Loucy (cell line): ENCODE results near the gene TP53I11.

ENCODE experiments used
- H2AFZ ChIP-seq: fragments of 200-600 bp; sonication (generic); 2 replicates; pipeline ENCODE4 v1.6.0; 2016; ENCODE audit warnings: antibody characterized with exemption, mild to moderate bottlenecking, low read length, moderate library complexity
- H3F3A ChIP-seq: fragments of 200-600 bp; 2 replicates; pipeline ENCODE4 v1.6.0; 2016; ENCODE audit warnings: antibody characterized with exemption, low read depth, mild to moderate bottlenecking
- H3K27me3 ChIP-seq: fragments of 200-600 bp; sonication (generic); 2 replicates; pipeline ENCODE4 v1.6.1; 2014; ENCODE audit warnings: low read length, mild to moderate bottlenecking; ENCODE audit not compliant: insufficient read depth, poor library complexity, severe bottlenecking
- H3K36me3 ChIP-seq: fragments of 200-600 bp; sonication (generic); 2 replicates; pipeline ENCODE4 v1.6.1; 2016; ENCODE audit warnings: low read length; ENCODE audit not compliant: insufficient read depth
- H3K4me1 ChIP-seq: fragments of 200-600 bp; sonication (generic); 2 replicates; pipeline ENCODE4 v1.5.1; 2014; ENCODE audit warnings: low read length, mild to moderate bottlenecking; ENCODE audit not compliant: insufficient read depth, poor library complexity, severe bottlenecking
- H3K4me2 ChIP-seq: fragments of 200-600 bp; sonication (generic); 2 replicates; pipeline ENCODE4 v1.6.0; 2014; ENCODE audit warnings: antibody characterized with exemption, low read length, low read depth, mild to moderate bottlenecking; ENCODE audit not compliant: poor library complexity, severe bottlenecking
- H3K4me3 ChIP-seq: fragments of 200-600 bp; sonication (generic); 2 replicates; pipeline ENCODE4 v1.5.1; 2014; ENCODE audit warnings: low read length, mild to moderate bottlenecking, mixed read lengths; ENCODE audit not compliant: poor library complexity, severe bottlenecking
- H3K79me2 ChIP-seq: fragments of 200-600 bp; sonication (generic); 2 replicates; pipeline ENCODE4 v1.6.1; 2014; ENCODE audit warnings: low read length; ENCODE audit not compliant: insufficient read depth
- H3K9ac ChIP-seq: fragments of 200-600 bp; sonication (generic); 2 replicates; pipeline ENCODE4 v1.6.0; 2014; ENCODE audit warnings: mild to moderate bottlenecking, low read depth, low read length, moderate library complexity; ENCODE audit not compliant: poor library complexity, severe bottlenecking
- H3K9me2 ChIP-seq: fragments of 200-600 bp; sonication (generic); replicated peaks from 2 replicates; pipeline ENCODE4 v1.6.1; 2016; ENCODE audit warnings: low read depth, low read length, mixed read lengths
- H3K9me3 ChIP-seq: fragments of 200-600 bp; sonication (generic); 2 replicates; pipeline ENCODE4 v1.6.1; 2014; ENCODE audit warnings: mild to moderate bottlenecking, antibody characterized with exemption, low read length, low read depth; ENCODE audit not compliant: insufficient read depth
- H4K20me1 ChIP-seq: fragments of 200-600 bp; sonication (generic); 2 replicates; pipeline ENCODE4 v1.6.0; 2014; ENCODE audit warnings: antibody characterized with exemption, low read length, mild to moderate bottlenecking; ENCODE audit not compliant: insufficient read depth, poor library complexity, severe bottlenecking
- CTCF ChIP-seq: fragments of 200-600 bp; sonication (generic); conservative IDR thresholded peaks from 2 replicates; pipeline ENCODE4 v1.5.1; 2014; ENCODE audit warnings: mild to moderate bottlenecking, antibody characterized with exemption, low read length
- EZH2phosphoT487 ChIP-seq: fragments of 200-600 bp; IDR thresholded peaks from 2 replicates; pipeline ENCODE4 v1.6.1; 2018; ENCODE audit warnings: antibody characterized with exemption, mild to moderate bottlenecking, moderate library complexity, borderline replicate concordance

Gene TP53I11

DNA sequence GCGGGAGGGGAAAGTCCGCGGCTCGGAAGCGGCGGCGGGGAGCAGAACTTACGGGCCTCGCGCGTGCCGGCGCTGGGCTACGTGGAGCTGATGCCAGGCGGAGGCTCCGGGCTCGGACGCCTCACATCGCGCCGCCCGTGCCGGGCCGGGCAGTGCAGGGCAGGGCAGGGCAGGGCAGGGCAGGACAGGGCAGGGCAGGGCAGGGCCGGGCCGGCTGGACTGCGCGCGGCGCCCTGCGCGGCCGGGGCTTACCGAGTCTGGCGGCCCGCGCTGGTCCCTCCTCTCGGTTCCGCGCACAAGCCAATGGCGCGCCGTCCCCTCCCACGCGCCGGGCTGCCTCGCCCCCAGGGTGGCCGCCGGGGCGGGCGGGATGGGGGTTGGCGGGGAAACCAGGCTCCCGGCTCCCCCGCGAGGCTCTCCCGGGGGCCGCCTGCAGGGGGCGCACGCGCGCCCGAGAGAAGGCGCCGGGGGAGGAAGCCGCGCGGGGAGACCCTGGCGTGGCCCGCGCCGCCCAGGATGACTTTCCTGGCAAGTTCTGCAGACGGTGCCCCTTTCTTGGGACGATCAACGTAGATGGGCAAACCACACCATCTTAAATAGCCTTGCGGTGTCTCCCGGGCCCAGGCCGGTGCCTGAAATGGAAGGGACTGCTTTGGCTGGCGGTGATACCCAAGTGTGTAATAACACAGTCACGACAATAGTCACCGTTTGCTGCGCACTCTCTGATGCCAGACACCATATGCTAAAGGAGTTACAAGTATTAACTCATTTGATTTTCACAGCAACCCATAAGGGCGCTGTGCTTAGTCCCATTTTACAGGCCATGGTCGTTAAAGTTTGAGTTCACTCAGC is at the start of gene TP53I11:
TP53I11 (minus strand) TSS at position 259 of the 852 bp plus-strand sequence. CDS start 12,548 bp downstream, outside the sequence.
- H4K20me1 ChIP-seq = no peaks in the 10 kb centered on the region
- no peaks in the 10 kb centered on the region for H3F3A ChIP-seq
- H3K9ac ChIP-seq = no peak within 1 kb of the TSS
- no peak within 1 kb of the TSS for H3K4me2 ChIP-seq
- H2AFZ ChIP-seq = no peak within 1 kb of the TSS
- no peak within 1 kb of the TSS for H3K4me3 ChIP-seq
- no peaks in the 10 kb centered on the region for H3K79me2 ChIP-seq
- H3K27me3 ChIP-seq = no peaks in the 10 kb centered on the region
- H3K9me3 ChIP-seq = no peaks in the 10 kb centered on the region
- TF ChIP-seq EZH2phosphoT487 = no peak
- peak; percentile 17; the same call in 1 of the 2 replicates for TF ChIP-seq CTCF
- peaks cover 21% of the 10 kb centered on the region for H3K4me1 ChIP-seq
- no peaks in the 10 kb centered on the region for H3K36me3 ChIP-seq
- no peaks in the 10 kb centered on the region for H3K9me2 ChIP-seq

DNA sequence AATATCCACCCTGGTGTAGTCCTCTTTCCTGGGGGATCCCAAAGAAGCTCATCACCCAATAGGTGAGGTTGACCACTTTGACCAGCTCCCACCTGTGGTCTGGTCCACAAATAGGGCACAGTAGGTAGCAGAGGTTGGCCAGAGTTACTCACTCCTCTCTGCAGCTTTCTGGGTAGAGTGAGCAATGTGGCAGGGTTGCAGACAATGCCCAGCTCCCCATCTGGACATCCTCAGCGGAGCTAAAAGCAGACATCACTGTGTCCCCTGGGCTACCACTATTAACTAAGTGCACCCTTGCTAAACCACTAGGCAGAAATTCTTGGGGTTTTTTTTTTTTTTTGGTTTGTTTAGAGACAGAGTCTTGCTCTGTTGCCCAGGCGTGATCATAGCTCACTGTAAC is 48.4 kb upstream of the TP53I11 start:
- Histone ChIP-seq H3K27me3 (no peaks in the 10 kb centered on the region), H3K4me2 (no peak overlapping the region), H3K9me3 (no peaks in the 10 kb centered on the region), H3K79me2 (no peaks in the 10 kb centered on the region), H3K4me3 (no peak overlapping the region), H3F3A (no peaks in the 10 kb centered on the region), H4K20me1 (no peaks in the 10 kb centered on the region), H2AFZ (no peak overlapping the region), H3K9me2 (no peaks in the 10 kb centered on the region), H3K9ac (no peak overlapping the region), H3K36me3 (no peaks in the 10 kb centered on the region), H3K4me1 (no peaks in the 10 kb centered on the region)
- no peak for TF ChIP-seq EZH2phosphoT487
- TF ChIP-seq CTCF = no peak

DNA sequence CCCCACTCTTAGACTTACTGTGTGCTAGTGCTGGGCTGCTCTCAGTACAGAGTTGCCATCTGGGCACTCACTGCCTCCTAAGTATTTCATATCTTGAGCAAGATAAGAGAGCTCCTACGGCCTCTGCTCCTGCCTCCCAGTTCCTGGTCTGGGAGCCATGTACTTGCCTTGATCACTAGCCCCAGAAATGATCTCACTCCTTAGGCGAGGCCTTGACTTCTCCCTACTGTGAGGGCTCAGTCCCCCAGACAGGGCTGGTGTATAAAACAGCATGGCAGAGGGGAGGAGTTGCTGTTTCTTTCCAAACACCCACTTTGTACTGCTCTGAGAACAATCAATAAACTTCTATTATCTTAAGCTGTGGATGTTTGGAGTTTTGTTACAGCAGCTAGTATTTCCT is 47.4 kb upstream of the TP53I11 start:
- H3F3A ChIP-seq = no peaks in the 10 kb centered on the region
- no peak overlapping the region for H3K4me2 ChIP-seq
- H3K9me2 ChIP-seq = no peaks in the 10 kb centered on the region
- no peak overlapping the region for H3K9ac ChIP-seq
- no peaks in the 10 kb centered on the region for H4K20me1 ChIP-seq
- no peak for TF ChIP-seq CTCF
- TF ChIP-seq EZH2phosphoT487 = no peak
- no peaks in the 10 kb centered on the region for H3K27me3 ChIP-seq
- H3K4me3 ChIP-seq = no peak overlapping the region
- no peaks in the 10 kb centered on the region for H3K36me3 ChIP-seq
- H3K79me2 ChIP-seq = no peaks in the 10 kb centered on the region
- no peaks in the 10 kb centered on the region for H3K4me1 ChIP-seq
- no peaks in the 10 kb centered on the region for H3K9me3 ChIP-seq
- no peak overlapping the region for H2AFZ ChIP-seq
